MM.1S (cell line): ENCODE measurements around the gene MYOF.

Experiments
- CTCF ChIP-seq: fragments of 300-600 bp; sonication (generic); IDR thresholded peaks from 2 replicates; pipeline ENCODE4 v1.5.1; 2016; ENCODE audit warnings: antibody characterized with exemption, low read length, mixed read lengths
- EZH2 ChIP-seq: fragments of 300-600 bp; sonication (generic); optimal IDR thresholded peaks from 2 replicates; pipeline ENCODE3; 2017; ENCODE audit warnings: low read depth, mild to moderate bottlenecking, antibody characterized with exemption, low read length, mixed read lengths
- EZH2phosphoT487 ChIP-seq: fragments of 300-600 bp; sonication (generic); IDR thresholded peaks from 2 replicates; pipeline ENCODE4 v1.6.1; 2018; ENCODE audit warnings: antibody characterized with exemption, low read length

- TF ChIP-seq CTCF (no peak), EZH2phosphoT487 (no peak), EZH2 (no peak)
Observed at GRCh38 chr10:93397020-93397419, 85.1 kb downstream of the MYOF start.
